A549 treated with Hydrocortisone at 1 μM for 4 hours (cell line): ENCODE data around the gene HOXB8. TPM values are rescaled to one million over a fixed set of nuclear protein-coding genes. Genes with fewer than 3 reads are reported as not detected.

Experiments
- total RNA-seq: library from RNA; stranded (reverse); fragments of 200-300 nt; extraction: Qiagen RNA extraction; gene quantifications from 5 replicates; pipeline ENCODE4 v1.2.3, GENCODE V29; 2022

Gene HOXB8
- total RNA-seq, result 5.8 to 7.1 TPM (median 6.7 TPM) in 5 replicates

GRCh38 chr17:48615047-48615962, at the start of gene HOXB8:
Gene HOXB8, minus strand, starts transcription at chr17:48615292. Its CDS starts 588 bp downstream, at chr17:48614704.

GRCh38 chr17:48626245-48627117, 11.4 kb upstream of the HOXB8 start, which contains the start of gene HOXB9:
Gene HOXB9, minus strand, starts transcription at chr17:48626358. Its CDS starts 89 bp downstream, at chr17:48626269.

GRCh38 chr17:48610282-48611211, 4.5 kb downstream of the HOXB8 start, which contains the start of gene HOXB7:
Gene HOXB7, minus strand, starts transcription at chr17:48611017. Its CDS starts 99 bp downstream, at chr17:48610918.

GRCh38 chr17:48604770-48605329, 10.2 kb downstream of the HOXB8 start, which contains the start of gene HOXB6:
Gene HOXB6, minus strand, starts transcription at chr17:48604986. Its CDS starts 6,836 bp downstream, at chr17:48598150.

GRCh38 chr17:48593126-48593829, 21.8 kb downstream of the HOXB8 start, which contains the start of gene HOXB5:
Gene HOXB5, minus strand, starts transcription at chr17:48593779. Its CDS starts 97 bp downstream, at chr17:48593682.

GRCh38 chr17:48589831-48590606, 25.1 kb downstream of the HOXB8 start, which contains the start of gene HOXB3:
Gene HOXB3, minus strand, starts transcription at chr17:48590241. Its CDS starts 37,767 bp downstream, at chr17:48552474.

GRCh38 chr17:48577946-48578615, 37.0 kb downstream of the HOXB8 start, which contains the start of gene HOXB4:
Gene HOXB4, minus strand, starts transcription at chr17:48578350. Its CDS starts 31 bp downstream, at chr17:48578319.

Other genes with a start within 250 kb of the HOXB8 start
- gene SKAP1, start 185.1 kb downstream of the HOXB8 start, total RNA-seq, result 0.17 TPM in 1 of 5 replicates, not detected in the others
- not detected in 5 replicates for gene HOXB1, start 84.3 kb downstream of the HOXB8 start, total RNA-seq
- 0.30 to 0.72 TPM (median 0.61 TPM) in 5 replicates for gene HOXB2, start 70.2 kb downstream of the HOXB8 start, total RNA-seq
- 0.09 to 0.16 TPM (median 0.13 TPM) in 5 replicates for gene HOXB4, start 36.9 kb downstream of the HOXB8 start, total RNA-seq
- 3.1 to 5.3 TPM (median 5.0 TPM) in 5 replicates for gene HOXB3, start 25.1 kb downstream of the HOXB8 start, total RNA-seq
- 1.5 to 2.3 TPM (median 1.9 TPM) in 5 replicates for gene HOXB5, start 21.5 kb downstream of the HOXB8 start, total RNA-seq
- gene HOXB6, start 10.3 kb downstream of the HOXB8 start, total RNA-seq, result 3.1 to 5.7 TPM (median 4.1 TPM) in 5 replicates
- 28.6 to 32.1 TPM (median 31.4 TPM) in 5 replicates for gene HOXB7, start 4.3 kb downstream of the HOXB8 start, total RNA-seq
- 6.6 to 7.3 TPM (median 6.9 TPM) in 5 replicates for gene HOXB9, start 11.1 kb upstream of the HOXB8 start, total RNA-seq
- gene PRAC1, start 107.2 kb upstream of the HOXB8 start, total RNA-seq, result not detected in 5 replicates
- not detected in 5 replicates for gene PRAC2, start 107.9 kb upstream of the HOXB8 start, total RNA-seq
- gene HOXB13, start 113.5 kb upstream of the HOXB8 start, total RNA-seq, result 1.7 to 2.2 TPM (median 2.1 TPM) in 5 replicates
- 0.54 to 0.99 TPM (median 0.56 TPM) in 5 replicates for gene TTLL6, start 201.9 kb upstream of the HOXB8 start, total RNA-seq
- 69.9 to 109 TPM (median 81.0 TPM) in 5 replicates for gene CALCOCO2, start 215.7 kb upstream of the HOXB8 start, total RNA-seq